GM12892 (cell line): ENCODE measurements around the gene CTNND2.

Experiments used
- POLR2A ChIP-seq: IDR thresholded peaks from 2 replicates; pipeline ENCODE4 v1.6.1; 2011; ENCODE audit warnings: low read depth, low read length, control low read depth
- POLR2AphosphoS5 ChIP-seq: IDR thresholded peaks from 2 replicates; pipeline ENCODE4 v1.6.1; 2011; ENCODE audit warnings: low read depth, low read length, control low read depth

GRCh38 chr5:11681796-11682195, 222.4 kb downstream of the CTNND2 start:
- TF ChIP-seq POLR2AphosphoS5 (no peak), POLR2A (no peak)
